ENCODE data around the gene CCL15.

- TF ChIP-seq, protein P1, sequence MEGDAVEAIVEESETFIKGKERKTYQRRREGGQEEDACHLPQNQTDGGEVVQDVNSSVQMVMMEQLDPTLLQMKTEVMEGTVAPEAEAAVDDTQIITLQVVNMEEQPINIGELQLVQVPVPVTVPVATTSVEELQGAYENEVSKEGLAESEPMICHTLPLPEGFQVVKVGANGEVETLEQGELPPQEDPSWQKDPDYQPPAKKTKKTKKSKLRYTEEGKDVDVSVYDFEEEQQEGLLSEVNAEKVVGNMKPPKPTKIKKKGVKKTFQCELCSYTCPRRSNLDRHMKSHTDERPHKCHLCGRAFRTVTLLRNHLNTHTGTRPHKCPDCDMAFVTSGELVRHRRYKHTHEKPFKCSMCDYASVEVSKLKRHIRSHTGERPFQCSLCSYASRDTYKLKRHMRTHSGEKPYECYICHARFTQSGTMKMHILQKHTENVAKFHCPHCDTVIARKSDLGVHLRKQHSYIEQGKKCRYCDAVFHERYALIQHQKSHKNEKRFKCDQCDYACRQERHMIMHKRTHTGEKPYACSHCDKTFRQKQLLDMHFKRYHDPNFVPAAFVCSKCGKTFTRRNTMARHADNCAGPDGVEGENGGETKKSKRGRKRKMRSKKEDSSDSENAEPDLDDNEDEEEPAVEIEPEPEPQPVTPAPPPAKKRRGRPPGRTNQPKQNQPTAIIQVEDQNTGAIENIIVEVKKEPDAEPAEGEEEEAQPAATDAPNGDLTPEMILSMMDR (IDR thresholded peaks at IDR 0.05): no peak
- TF ChIP-seq POLR2A (IDR thresholded peaks at IDR 0.05) (no peak), POLR2AphosphoS5 (IDR thresholded peaks at IDR 0.05; ENCODE audit: insufficient read depth in 1 of 2, low read depth in 1 of 2) (no peak)
Observed at GRCh38 chr17:35984140-35984539, 17.2 kb downstream of the CCL15 start.

Data from vagina (tissue), 2 donors.